NCI-H2029 (cell line): ENCODE results near the gene HRH4.

Experiments
- DNase-seq: peaks from one replicate; lab custom pipeline; 2025; lab: John Stamatoyannopoulos, UW

Gene HRH4

DNA sequence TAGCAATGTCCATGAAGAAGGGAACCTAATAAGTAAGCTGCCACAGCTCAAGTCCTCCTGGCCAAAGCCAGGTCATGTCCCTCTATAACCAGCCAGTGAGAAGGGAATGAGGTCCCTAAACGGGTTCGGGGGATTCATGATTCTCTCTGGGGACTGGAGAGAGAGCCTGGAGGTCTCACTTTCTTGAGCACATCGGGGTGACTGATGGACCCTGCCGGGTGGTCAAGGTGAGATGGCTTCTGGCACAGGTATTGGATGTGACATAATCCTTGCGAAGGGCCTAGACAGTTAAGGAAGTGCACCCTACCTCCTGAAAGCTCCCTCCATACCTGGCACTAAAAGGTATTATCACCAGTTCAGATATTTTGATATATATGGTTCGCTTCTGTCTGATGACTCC, 45.7 kb downstream of the HRH4 start:
- DNase-seq: no peak

DNA sequence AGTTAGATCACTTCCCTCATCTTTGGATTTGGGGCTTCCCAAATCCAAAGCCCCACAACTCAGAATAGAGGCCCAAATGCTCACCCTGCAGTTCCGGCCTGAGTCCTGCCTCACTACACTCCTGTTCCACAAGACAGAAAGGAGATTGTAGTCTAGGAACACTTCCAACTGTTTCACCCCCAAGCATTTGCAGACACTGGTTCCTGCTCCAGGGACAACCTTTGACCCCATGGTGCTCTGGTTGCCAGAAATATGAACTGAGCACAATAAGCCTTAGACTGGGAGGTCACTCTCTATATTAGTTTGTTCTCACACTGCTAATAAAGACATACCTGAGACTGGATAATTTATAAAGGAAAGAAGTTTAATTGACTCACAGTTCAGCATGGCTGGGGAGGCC, 49.0 kb downstream of the HRH4 start:
- no peak for DNase-seq

DNA sequence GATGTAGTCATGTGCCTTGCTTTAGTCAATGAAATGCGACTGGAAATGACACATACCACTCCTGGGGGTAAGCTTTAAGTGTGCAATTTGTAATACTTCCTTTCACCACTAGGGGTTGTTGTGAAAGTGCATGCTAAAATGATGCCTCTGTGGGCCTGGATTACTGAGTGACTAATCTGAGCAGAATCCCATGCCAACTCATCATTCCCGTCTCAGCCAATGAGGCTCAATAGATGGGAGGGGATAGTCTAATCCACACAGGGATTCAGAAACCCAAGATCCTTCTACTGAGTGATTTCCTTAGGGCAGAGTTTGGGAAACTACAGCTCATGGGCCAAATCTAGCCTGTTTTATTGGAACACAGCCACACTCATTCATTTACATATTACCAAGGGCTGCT, 54.0 kb downstream of the HRH4 start:
- DNase-seq: no peak

DNA sequence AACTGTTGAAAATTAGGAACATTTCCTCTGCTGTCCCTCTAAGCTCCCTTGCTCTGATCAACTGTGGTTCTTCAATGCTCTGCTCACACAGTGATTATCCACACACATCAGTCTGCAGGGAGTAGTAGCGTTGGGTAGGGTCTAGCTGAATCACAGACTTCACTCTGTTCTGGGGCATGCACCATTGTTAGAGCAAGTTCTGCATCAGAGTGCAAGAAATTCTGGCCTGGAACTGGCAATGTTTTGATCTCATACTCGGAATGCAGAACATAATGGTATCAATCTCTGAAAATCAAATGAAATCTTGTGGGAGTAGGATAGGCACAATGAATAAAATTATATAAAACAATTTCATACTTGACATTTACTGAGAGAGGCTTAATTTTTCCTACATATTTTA, 55.3 kb downstream of the HRH4 start:
- no peak for DNase-seq

- no peak for DNase-seq
Observed at GRCh38 chr18:24516261-24516660, 55.8 kb downstream of the HRH4 start.

GRCh38 chr18:24517554-24517953, 57.1 kb downstream of the HRH4 start:
- DNase-seq: no peak

- no peak for DNase-seq
Observed at GRCh38 chr18:24518596-24518995, 58.2 kb downstream of the HRH4 start.
